Endothelial cell of umbilical vein (primary cell): ENCODE measurements around the gene IST1.

Source experiments
- EZH2 ChIP-seq: IDR thresholded peaks from 2 replicates; pipeline ENCODE4 v1.6.1; 2012; ENCODE audit warnings: borderline replicate concordance, low read depth, mild to moderate bottlenecking, moderate library complexity, low read length, inconsistent platforms; ENCODE audit not compliant: severe bottlenecking
- FOS ChIP-seq: IDR thresholded peaks from 2 replicates; pipeline ENCODE4 v1.6.1; 2011; ENCODE audit warnings: mild to moderate bottlenecking, low read length, moderate library complexity, borderline replicate concordance; ENCODE audit not compliant: insufficient read depth
- GATA2 ChIP-seq: IDR thresholded peaks from 2 replicates; pipeline ENCODE4 v1.7.0; 2011; ENCODE audit warnings: low read depth, mild to moderate bottlenecking, moderate library complexity, mixed read lengths, low read length; ENCODE audit not compliant: insufficient read length, insufficient read depth
- MAX ChIP-seq: IDR thresholded peaks from 2 replicates; pipeline ENCODE4 v1.6.1; 2011; ENCODE audit not compliant: insufficient read depth, insufficient read length
- MYC ChIP-seq: IDR thresholded peaks from one replicate; pipeline ENCODE4 v1.6.1; 2011; ENCODE audit warnings: mild to moderate bottlenecking, low read depth, low read length
- POLR2A ChIP-seq: IDR thresholded peaks from 2 replicates; pipeline ENCODE4 v1.6.1; 2012; ENCODE audit warnings: low read depth, mild to moderate bottlenecking, control low read depth, low read length
- POLR2AphosphoS5 ChIP-seq: IDR thresholded peaks from 2 replicates; pipeline ENCODE4 v1.6.1; 2012; ENCODE audit warnings: low read depth, mild to moderate bottlenecking, control low read depth, low read length, moderate library complexity; ENCODE audit not compliant: insufficient read depth
- TF ChIP-seq, protein P1 (sequence below), 2 donors: IDR thresholded peaks; 1 replicate in 1 of 2; 2 replicates in 1 of 2; pipeline ENCODE4 v1.5.1; 2011; ENCODE audit warnings: low read length in 2 of 2, mild to moderate bottlenecking in 2 of 2, moderate library complexity in 2 of 2, control low read depth in 1 of 2, inconsistent platforms in 1 of 2, low read depth in 1 of 2; ENCODE audit not compliant: insufficient read depth in 1 of 2; ENCODE audit errors: extremely low read depth in 1 of 2

DNA sequence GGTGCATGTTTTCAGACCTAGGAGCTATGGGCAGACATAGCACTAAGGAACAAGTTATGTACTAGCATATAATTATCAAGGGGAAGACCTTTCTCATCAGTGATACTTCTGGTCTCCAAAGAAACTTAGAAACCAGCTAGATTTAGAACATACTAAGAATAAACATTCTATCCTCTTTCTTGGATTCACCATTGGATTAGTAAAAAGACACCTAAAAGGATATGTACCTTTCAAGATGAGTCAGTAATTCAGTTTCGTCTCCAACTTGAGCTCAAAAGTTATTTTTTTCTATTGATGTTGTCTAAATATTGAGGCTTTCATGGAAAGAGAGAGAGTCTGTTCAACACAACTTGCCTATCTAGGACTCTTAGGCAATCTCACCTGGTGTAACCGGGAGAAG lies 24.5 kb upstream of the IST1 start:
- TF ChIP-seq POLR2A: no peak
- TF ChIP-seq, protein P1, sequence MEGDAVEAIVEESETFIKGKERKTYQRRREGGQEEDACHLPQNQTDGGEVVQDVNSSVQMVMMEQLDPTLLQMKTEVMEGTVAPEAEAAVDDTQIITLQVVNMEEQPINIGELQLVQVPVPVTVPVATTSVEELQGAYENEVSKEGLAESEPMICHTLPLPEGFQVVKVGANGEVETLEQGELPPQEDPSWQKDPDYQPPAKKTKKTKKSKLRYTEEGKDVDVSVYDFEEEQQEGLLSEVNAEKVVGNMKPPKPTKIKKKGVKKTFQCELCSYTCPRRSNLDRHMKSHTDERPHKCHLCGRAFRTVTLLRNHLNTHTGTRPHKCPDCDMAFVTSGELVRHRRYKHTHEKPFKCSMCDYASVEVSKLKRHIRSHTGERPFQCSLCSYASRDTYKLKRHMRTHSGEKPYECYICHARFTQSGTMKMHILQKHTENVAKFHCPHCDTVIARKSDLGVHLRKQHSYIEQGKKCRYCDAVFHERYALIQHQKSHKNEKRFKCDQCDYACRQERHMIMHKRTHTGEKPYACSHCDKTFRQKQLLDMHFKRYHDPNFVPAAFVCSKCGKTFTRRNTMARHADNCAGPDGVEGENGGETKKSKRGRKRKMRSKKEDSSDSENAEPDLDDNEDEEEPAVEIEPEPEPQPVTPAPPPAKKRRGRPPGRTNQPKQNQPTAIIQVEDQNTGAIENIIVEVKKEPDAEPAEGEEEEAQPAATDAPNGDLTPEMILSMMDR (IDR thresholded peaks at IDR 0.05; ENCODE audit: extremely low read depth in 1 of 2, insufficient read depth in 1 of 2, low read depth in 1 of 2, low read length in 2 of 2): no peak
- no peak for TF ChIP-seq MYC
- TF ChIP-seq POLR2AphosphoS5: no peak
- no peak for TF ChIP-seq FOS
- TF ChIP-seq EZH2: no peak
- TF ChIP-seq MAX: no peak
- TF ChIP-seq GATA2: no peak
